Endothelial cell of umbilical vein (primary cell): ENCODE measurements around the gene RNASEH2A. TPM values are rescaled to one million over a fixed set of nuclear protein-coding genes. Genes with fewer than 3 reads are reported as not detected.
A peak's percentile ranks its signal among the peaks of the same experiment; 100 is the strongest.

Source experiments
- Bru-seq: library from RNA; stranded (reverse); fragments of 400-500 nt; gene quantifications from one replicate; lab custom pipeline; 2021; lab: Mats Ljungman, UMichigan
- BruChase-seq, 2 experiments: library from RNA; stranded (reverse); fragments of 400-500 nt; gene quantifications; one replicate each; lab custom pipeline; 2021; lab: Mats Ljungman, UMichigan
- BruUV-seq: library from RNA; stranded (reverse); fragments of 400-500 nt; replicated peaks from 2 replicates; lab custom pipeline; 2021; lab: Mats Ljungman, UMichigan
- CTCF ChIA-PET: fragments of 300-600, 350-600 bp; sonication (Branson Sonifier 250); formaldehyde crosslinking; loops from one replicate; lab custom pipeline; 2021; ENCODE audit warnings: antibody characterized with exemption, inconsistent platforms; lab: Charles Lee
- POLR2A ChIA-PET: fragments of 300-600, 350-600 bp; sonication (Branson Sonifier 250); formaldehyde crosslinking; loops from one replicate; lab custom pipeline; 2021; ENCODE audit warnings: antibody characterized with exemption, inconsistent platforms; lab: Charles Lee
- DNase-seq: peaks from one replicate; pipeline ENCODE4 v3.0.0-alpha.2; 2011; ENCODE audit warnings: low read depth, low spot score
- FAIRE-seq: peaks from 2 replicates; lab custom pipeline; 2011; peaks lifted over from hg19 to GRCh38; lab: Jason Lieb, UNC
- H2AFZ ChIP-seq: 2 replicates; pipeline ENCODE4 v1.6.0; 2012; ENCODE audit warnings: low read depth, low read length, control low read depth, inconsistent platforms
- H3K27ac ChIP-seq: 2 replicates; pipeline ENCODE4 v1.5.1; 2011; ENCODE audit warnings: low read depth, mild to moderate bottlenecking, control low read depth, low read length, moderate library complexity; ENCODE audit not compliant: insufficient read depth
- H3K27me3 ChIP-seq, 2 experiments: 2 replicates each; pipeline versions ENCODE4 v1.6.0 to v1.6.1; 2011; ENCODE audit warnings: low read length in 2 of 2, mixed read lengths in 1 of 2; ENCODE audit not compliant: control insufficient read depth in 2 of 2, insufficient read depth in 2 of 2
- H3K36me3 ChIP-seq, 2 experiments: 2 replicates in 1 of 2; 3 replicates in 1 of 2; pipeline ENCODE4 v1.5.1; 2011; ENCODE audit warnings: low read length in 2 of 2, mild to moderate bottlenecking in 1 of 2, moderate library complexity in 1 of 2; ENCODE audit not compliant: control insufficient read depth in 2 of 2, insufficient read depth in 2 of 2; ENCODE audit errors: extremely low read depth in 1 of 2
- H3K4me1 ChIP-seq: 3 replicates; pipeline ENCODE4 v1.5.1; 2011; ENCODE audit warnings: mild to moderate bottlenecking, low read length; ENCODE audit not compliant: control insufficient read depth, insufficient read depth; ENCODE audit errors: extremely low read depth
- H3K4me2 ChIP-seq: 2 replicates; pipeline ENCODE4 v1.6.1; 2011; ENCODE audit warnings: low read length, control low read depth, mixed read lengths; ENCODE audit not compliant: insufficient read depth
- H3K4me3 ChIP-seq, 3 experiments: fragments of 200-600 bp in 1 of 3; sonication (generic), shearing (Covaris generic) in 1 of 3; replicated peaks in 1 of 3; 2 replicates each; pipeline ENCODE4 v1.5.1; 2011 to 2016; ENCODE audit warnings: control low read depth in 3 of 3, low read length in 3 of 3, mild to moderate bottlenecking in 2 of 3, inconsistent platforms in 1 of 3, low read depth in 1 of 3, moderate library complexity in 1 of 3; ENCODE audit not compliant: insufficient read depth in 1 of 3
- H3K79me2 ChIP-seq: 2 replicates; pipeline ENCODE4 v1.6.0; 2012; ENCODE audit warnings: low read length, inconsistent platforms; ENCODE audit not compliant: control insufficient read depth, insufficient read depth
- H3K9ac ChIP-seq: replicated peaks from 2 replicates; pipeline ENCODE3; 2011; ENCODE audit warnings: low read length, control low read depth; ENCODE audit not compliant: insufficient read depth; ENCODE audit errors: extremely low read depth
- H3K9me1 ChIP-seq: replicated peaks from 3 replicates; pipeline ENCODE4 v1.6.0; 2011; ENCODE audit warnings: mild to moderate bottlenecking, low read length; ENCODE audit not compliant: control insufficient read depth, insufficient read depth; ENCODE audit errors: extremely low read depth
- H3K9me3 ChIP-seq: replicated peaks from 2 replicates; pipeline ENCODE4 v1.5.1; 2012; ENCODE audit warnings: low read length, inconsistent platforms; ENCODE audit not compliant: control insufficient read depth, insufficient read depth
- H4K20me1 ChIP-seq: replicated peaks from 2 replicates; pipeline ENCODE3; 2011; ENCODE audit warnings: mild to moderate bottlenecking, low read length; ENCODE audit not compliant: control insufficient read depth, insufficient read depth; ENCODE audit errors: extremely low read depth
- FOS ChIP-seq: IDR thresholded peaks from 2 replicates; pipeline ENCODE4 v1.6.1; 2011; ENCODE audit warnings: mild to moderate bottlenecking, low read length, moderate library complexity, borderline replicate concordance; ENCODE audit not compliant: insufficient read depth
- MAX ChIP-seq: IDR thresholded peaks from 2 replicates; pipeline ENCODE4 v1.6.1; 2011; ENCODE audit not compliant: insufficient read depth, insufficient read length
- POLR2A ChIP-seq: IDR thresholded peaks from 2 replicates; pipeline ENCODE4 v1.6.1; 2012; ENCODE audit warnings: low read depth, mild to moderate bottlenecking, control low read depth, low read length
- POLR2AphosphoS5 ChIP-seq: IDR thresholded peaks from 2 replicates; pipeline ENCODE4 v1.6.1; 2012; ENCODE audit warnings: low read depth, mild to moderate bottlenecking, control low read depth, low read length, moderate library complexity; ENCODE audit not compliant: insufficient read depth
- dilution Hi-C: fragments of 300-500 bp; cut with MboI; formaldehyde crosslinking; loops from one replicate; pipeline ENCODE4 v1.15.0; 2019; ENCODE audit warnings: low sequenced_read_pairs; ENCODE audit not compliant: extremely low pct_ligation_motif_present
- intact Hi-C: fragments of 100-400 bp; cut with micrococcal nuclease; formaldehyde crosslinking; loops from one replicate; pipeline ENCODE4 v1.10.0; 2022
- long read RNA-seq: library from polyadenylated mRNA; stranded (forward); transcript quantifications from one replicate; pipeline ENCODE4 v2.0.0, GENCODE V29; 2021
- polyA minus RNA-seq, 3 experiments: library from RNA; depleted of rRNA, polyadenylated mRNA; stranded (reverse); fragments of >200 nt; gene quantifications; 1 replicate in 1 of 3; 2 replicates in 2 of 3; pipeline ENCODE4 v1.2.3, GENCODE V29; 2011
- polyA plus RNA-seq, 4 experiments: library from polyadenylated mRNA; depleted of rRNA in 3 of 4; stranded (reverse) in 3 of 4; unstranded in 1 of 4; fragments of >200 nt; gene quantifications; 2 replicates each; pipeline versions ENCODE4 v1.2.1 to v1.2.3, GENCODE V29; 2011 to 2012; ENCODE audit warnings: missing spikeins in 1 of 4
- total RNA-seq: library from RNA; stranded (reverse); gene quantifications from 2 replicates; pipeline ENCODE4 v1.2.3, GENCODE V29; 2021

The RNASEH2A gene
- total RNA-seq, result 25.6 and 28.5 TPM in 2 replicates
- polyA plus RNA-seq, result 36.7 and 45.4 TPM in 2 replicates
- 37.3 and 43.6 TPM in 2 replicates for polyA plus RNA-seq (2011; cell fraction: cytosol; rRNA removed)
- 20.3 and 27.2 TPM in 2 replicates for polyA plus RNA-seq (2011; cell fraction: nucleus; rRNA removed)
- polyA plus RNA-seq (2012), result 23.5 and 28.2 TPM in 2 replicates
- 33.3 and 34.1 TPM in 2 replicates for polyA minus RNA-seq
- 111 TPM for polyA minus RNA-seq (2011; cell fraction: cytosol; rRNA and poly(A)+ RNA removed)
- polyA minus RNA-seq (2011; cell fraction: nucleus; rRNA and poly(A)+ RNA removed), result 5.2 and 5.4 TPM in 2 replicates
- Bru-seq, nascent RNA, result percentile 44 among the genes with signal in this experiment
- percentile 54 among the genes with signal in this experiment for BruChase-seq, experiment 1, labeled RNA remaining after a 6-hour chase
- BruChase-seq, experiment 2, labeled RNA remaining after a 2-hour chase, result percentile 43 among the genes with signal in this experiment
- long read RNA-seq, transcript RNASEH2A-201 (8 exons, 2,753 nt), result major isoform, 122 of 141 reads
- long read RNA-seq, partial matches to known transcripts, result 8 of 141 reads
- long read RNA-seq, other reads (novel, unspliced or antisense), result 7 of 141 reads

- Histone ChIP-seq H4K20me1 (no peaks in the 10 kb centered on the region), H3K36me3 (no peaks in the 10 kb centered on the region), H3K4me2 (peak within 1 kb of the TSS; percentile 66), H3K9ac (peak within 1 kb of the TSS; percentile 20), H2AFZ (peak within 1 kb of the TSS; percentile 96), H3K9me1 (no peaks in the 10 kb centered on the region), H3K27ac (no peak within 1 kb of the TSS), H3K27me3 (no peaks in the 10 kb centered on the region), H3K4me1 (peaks cover 15% of the 10 kb centered on the region), H3K79me2 (no peaks in the 10 kb centered on the region), H3K4me3 (peak within 1 kb of the TSS; percentile 21 to 48 (median 44)), H3K9me3 (no peaks in the 10 kb centered on the region)
- peak; percentile 91 for FAIRE-seq
- CTCF ChIA-PET, result interaction anchor here (0.8 to 1.7 kb wide), 5 partner anchors 24 to 49 kb away, joined by 3 to 11 read pairs (median 5); no protein-coding TSS in a partner anchor
- dilution Hi-C loops (no loop called here), intact Hi-C loops (loop anchor here (2.0 kb wide), 1 partner anchor 70 kb away; the partner anchor contains the start of gene GET3)
- POLR2A ChIA-PET, result no interaction called here
- DNase-seq, result peak; percentile 88
- TF ChIP-seq FOS (no peak), POLR2A (peak; percentile 73), MAX (peak; percentile 38), POLR2AphosphoS5 (peak; percentile 77)
- TSS peak; percentile 39 for BruUV-seq
These were observed at the start of gene RNASEH2A for GRCh38 chr19:12806242-12807081. Gene RNASEH2A, plus strand, starts transcription at chr19:12806584. Its CDS starts 90 bp downstream, at chr19:12806674.
